Smooth muscle cell (in vitro differentiated cells): Measurements from ENCODE around the gene PRDM15. TPM values are rescaled to one million over a fixed set of nuclear protein-coding genes. Genes with fewer than 3 reads are reported as not detected.

Experiments used
- DNase-seq: peaks from one replicate; lab custom pipeline; 2025; ENCODE audit not compliant: unreplicated experiment; lab: John Stamatoyannopoulos, UW
- H2AFZ ChIP-seq: fragments of 200-600 bp; sonication (generic); 2 replicates; pipeline ENCODE4 v1.6.0; 2016; ENCODE audit warnings: antibody characterized with exemption, low read depth, mild to moderate bottlenecking
- H3F3A ChIP-seq: fragments of 200-600 bp; sonication (generic); 2 replicates; pipeline ENCODE4 v1.6.0; 2017; ENCODE audit warnings: antibody characterized with exemption, low read depth
- H3K27ac ChIP-seq: fragments of 200-600 bp; sonication (generic); 2 replicates; pipeline ENCODE4 v1.5.1; 2016; ENCODE audit warnings: low read depth, mild to moderate bottlenecking
- H3K27me3 ChIP-seq: fragments of 200-600 bp; sonication (generic); 2 replicates; pipeline ENCODE4 v1.6.1; 2016; ENCODE audit warnings: low read depth, mild to moderate bottlenecking
- H3K36me3 ChIP-seq: fragments of 200-600 bp; sonication (generic); 2 replicates; pipeline ENCODE4 v1.5.1; 2016; ENCODE audit warnings: low read depth
- H3K4me1 ChIP-seq: fragments of 200-600 bp; sonication (generic); 2 replicates; pipeline ENCODE4 v1.5.1; 2016; ENCODE audit warnings: low read depth
- H3K4me2 ChIP-seq: fragments of 200-600 bp; sonication (generic); 2 replicates; pipeline ENCODE4 v1.6.0; 2016; ENCODE audit warnings: mild to moderate bottlenecking
- H3K4me3 ChIP-seq: fragments of 200-600 bp; sonication (generic); 2 replicates; pipeline ENCODE4 v1.5.1; 2016; ENCODE audit warnings: mild to moderate bottlenecking
- H3K79me2 ChIP-seq: fragments of 200-600 bp; sonication (generic); 2 replicates; pipeline ENCODE4 v1.6.0; 2016; ENCODE audit warnings: low read depth, mild to moderate bottlenecking
- H3K9ac ChIP-seq: fragments of 200-600 bp; sonication (generic); 2 replicates; pipeline ENCODE4 v1.6.0; 2016; ENCODE audit warnings: low read depth
- H3K9me3 ChIP-seq: fragments of 200-600 bp; sonication (generic); replicated peaks from 2 replicates; pipeline ENCODE4 v1.5.1; 2016; ENCODE audit warnings: low read depth
- H4K20me1 ChIP-seq: fragments of 200-600 bp; sonication (generic); 2 replicates; pipeline ENCODE4 v1.6.0; 2016; ENCODE audit warnings: low read depth
- WGBS: methylation state at CpG from one replicate; pipeline ENCODE4 v1.1.7; 2016; ENCODE audit warnings: low lambda C conversion rate; 5-methylcytosine and 5-hydroxymethylcytosine counted together
- polyA plus RNA-seq: library from polyadenylated mRNA; unstranded; fragments of >200 nt; fragmentation: Nextera tagmentation; extraction: Ambion mirVana; gene quantifications from 2 replicates; pipeline ENCODE4 v1.2.1, GENCODE V29; 2016
- total RNA-seq: library from RNA; depleted of rRNA; stranded (reverse); fragments of >200 nt; gene quantifications from 2 replicates; pipeline ENCODE4 v1.2.3, GENCODE V29; 2014
- TF ChIP-seq, protein P1 (sequence below): fragments of 200-600 bp; sonication (generic); IDR thresholded peaks from 2 replicates; pipeline ENCODE4 v1.5.1; 2017; ENCODE audit warnings: borderline replicate concordance, mild to moderate bottlenecking, antibody characterized with exemption; ENCODE audit not compliant: insufficient read depth, poor library complexity, severe bottlenecking

Gene PRDM15
- total and polyA plus RNA-seq, 2 experiments from 2014 or later = 2.0 to 6.8 TPM

- no peaks in the 10 kb centered on the region for H4K20me1 ChIP-seq
- H3K36me3 ChIP-seq = no peaks in the 10 kb centered on the region
- TF ChIP-seq, protein P1, sequence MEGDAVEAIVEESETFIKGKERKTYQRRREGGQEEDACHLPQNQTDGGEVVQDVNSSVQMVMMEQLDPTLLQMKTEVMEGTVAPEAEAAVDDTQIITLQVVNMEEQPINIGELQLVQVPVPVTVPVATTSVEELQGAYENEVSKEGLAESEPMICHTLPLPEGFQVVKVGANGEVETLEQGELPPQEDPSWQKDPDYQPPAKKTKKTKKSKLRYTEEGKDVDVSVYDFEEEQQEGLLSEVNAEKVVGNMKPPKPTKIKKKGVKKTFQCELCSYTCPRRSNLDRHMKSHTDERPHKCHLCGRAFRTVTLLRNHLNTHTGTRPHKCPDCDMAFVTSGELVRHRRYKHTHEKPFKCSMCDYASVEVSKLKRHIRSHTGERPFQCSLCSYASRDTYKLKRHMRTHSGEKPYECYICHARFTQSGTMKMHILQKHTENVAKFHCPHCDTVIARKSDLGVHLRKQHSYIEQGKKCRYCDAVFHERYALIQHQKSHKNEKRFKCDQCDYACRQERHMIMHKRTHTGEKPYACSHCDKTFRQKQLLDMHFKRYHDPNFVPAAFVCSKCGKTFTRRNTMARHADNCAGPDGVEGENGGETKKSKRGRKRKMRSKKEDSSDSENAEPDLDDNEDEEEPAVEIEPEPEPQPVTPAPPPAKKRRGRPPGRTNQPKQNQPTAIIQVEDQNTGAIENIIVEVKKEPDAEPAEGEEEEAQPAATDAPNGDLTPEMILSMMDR = peak; percentile 75
- no peak overlapping the region for H3K4me2 ChIP-seq
- no peaks in the 10 kb centered on the region for H3K4me1 ChIP-seq
- H3K79me2 ChIP-seq = no peaks in the 10 kb centered on the region
- H3F3A ChIP-seq = no peaks in the 10 kb centered on the region
- no peak overlapping the region for H2AFZ ChIP-seq
- no peaks in the 10 kb centered on the region for H3K9me3 ChIP-seq
- DNase-seq = no peak
- H3K4me3 ChIP-seq = no peak overlapping the region
- no peaks in the 10 kb centered on the region for H3K27me3 ChIP-seq
- H3K27ac ChIP-seq = no peak overlapping the region
- 22% methylated on average over 3 of the region's 3 CpGs for WGBS
- H3K9ac ChIP-seq = no peak overlapping the region
Measured at GRCh38 chr21:41817228-41817627, 61.9 kb downstream of the PRDM15 start.

DNA sequence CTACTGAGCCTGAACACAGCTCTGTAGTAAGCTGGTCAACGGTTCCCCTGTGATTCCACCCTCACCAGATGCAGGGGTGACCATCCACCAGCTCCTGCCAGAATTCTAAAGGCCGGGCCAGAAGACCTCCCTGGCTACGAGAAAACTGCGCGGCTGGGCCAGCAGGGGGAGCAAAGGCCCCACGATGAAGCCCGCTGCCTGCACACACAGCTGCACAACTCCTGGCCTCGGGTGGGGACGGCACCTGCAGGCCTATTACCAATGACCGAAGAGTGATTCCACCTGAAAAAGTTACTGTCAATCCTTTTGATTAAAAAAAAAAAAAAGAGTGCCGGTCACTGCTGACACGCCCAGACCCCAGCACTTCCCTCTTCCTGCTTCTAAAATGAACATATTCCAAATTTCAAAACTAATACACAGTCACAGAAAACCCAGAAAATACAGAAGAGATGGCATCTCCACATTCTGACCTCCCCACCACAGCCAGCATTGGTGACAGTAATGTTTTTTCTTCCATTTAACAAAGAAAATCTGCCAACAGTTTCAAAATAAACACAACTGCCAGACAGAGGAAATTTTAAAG is 62.5 kb downstream of the PRDM15 start:
- Histone ChIP-seq H3K9ac (no peak overlapping the region), H3K36me3 (no peaks in the 10 kb centered on the region), H3K27me3 (no peaks in the 10 kb centered on the region), H3K4me1 (no peaks in the 10 kb centered on the region), H3K4me3 (no peak overlapping the region), H3K9me3 (no peaks in the 10 kb centered on the region), H3F3A (no peaks in the 10 kb centered on the region), H3K79me2 (no peaks in the 10 kb centered on the region), H3K27ac (no peak overlapping the region), H3K4me2 (no peak overlapping the region), H2AFZ (no peak overlapping the region), H4K20me1 (no peaks in the 10 kb centered on the region)
- 48% methylated on average over 12 of the region's 12 CpGs for WGBS
- TF ChIP-seq, protein P1 = peak; percentile 70
- DNase-seq = peak; percentile 9

DNA sequence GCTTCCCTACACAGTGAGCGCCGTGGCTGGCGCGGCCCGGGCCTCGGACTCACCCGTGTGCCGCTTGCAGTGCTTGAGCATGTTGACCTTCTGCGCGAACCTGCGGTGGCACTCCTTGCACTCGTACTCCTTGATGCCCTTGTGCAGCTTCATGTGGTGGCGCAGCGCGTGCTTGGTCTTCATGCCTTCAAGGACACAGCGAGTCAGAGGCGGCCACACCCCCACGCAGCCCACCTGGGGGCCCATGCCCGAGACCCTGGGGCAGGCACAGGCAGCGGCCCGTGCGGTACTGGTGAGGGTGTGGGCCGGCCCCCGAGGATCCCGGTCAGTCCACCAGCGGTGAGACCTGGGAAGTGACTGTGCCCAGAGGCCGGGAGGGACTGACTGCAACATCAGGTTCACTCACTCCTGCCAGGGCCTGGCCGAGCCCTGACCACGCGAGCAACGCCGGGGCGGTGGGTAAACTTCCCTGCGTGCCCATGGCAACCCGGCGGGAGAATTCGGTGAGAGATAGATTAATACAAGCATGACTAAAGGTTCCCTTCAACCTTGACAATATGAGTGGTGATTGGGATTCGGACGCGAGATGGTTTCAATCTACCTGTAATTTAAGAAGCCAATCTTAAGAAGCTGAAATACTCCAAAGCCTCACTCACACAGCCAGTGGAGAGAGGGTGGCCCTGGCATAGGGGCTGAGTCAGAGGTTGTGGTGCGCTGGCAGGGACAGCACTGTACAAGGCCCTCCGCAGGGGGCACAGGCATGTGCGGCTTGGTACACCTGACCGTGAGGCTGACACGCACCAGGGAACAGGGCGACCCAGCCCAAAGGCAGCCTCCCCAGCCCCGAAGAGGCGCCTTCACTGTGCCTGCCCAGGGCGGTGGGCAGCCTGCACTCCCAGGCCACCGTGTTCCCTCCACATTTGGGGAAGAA is 63.2 kb downstream of the PRDM15 start:
- WGBS = 93% methylated on average over 50 of the region's 50 CpGs
- H3K27me3 ChIP-seq = no peaks in the 10 kb centered on the region
- no peaks in the 10 kb centered on the region for H3K9me3 ChIP-seq
- H3F3A ChIP-seq = no peaks in the 10 kb centered on the region
- no peaks in the 10 kb centered on the region for H4K20me1 ChIP-seq
- no peaks in the 10 kb centered on the region for H3K4me1 ChIP-seq
- DNase-seq = no peak
- H3K9ac ChIP-seq = no peak overlapping the region
- TF ChIP-seq, protein P1 = no peak
- H3K27ac ChIP-seq = no peak overlapping the region
- no peaks in the 10 kb centered on the region for H3K79me2 ChIP-seq
- no peak overlapping the region for H2AFZ ChIP-seq
- no peak overlapping the region for H3K4me3 ChIP-seq
- H3K36me3 ChIP-seq = no peaks in the 10 kb centered on the region
- no peak overlapping the region for H3K4me2 ChIP-seq
